Gastroesophageal sphincter (tissue), 3 donors: ENCODE measurements around the gene PRELID1.
"Not testable (repeated sequence)": the region's sequence is repeated elsewhere in the genome, so short reads cannot be mapped to it uniquely, and the experiment has no call there.

Source experiments
- CTCF ChIP-seq, 4 experiments: fragments of 200-600 bp in 2 of 4; fragments of 450-650 bp in 2 of 4; sonication (generic) in 1 of 4; IDR thresholded peaks; one replicate each; pipeline ENCODE4 v1.5.1; 2017 to 2019; ENCODE audit warnings: antibody characterized with exemption in 4 of 4, mild to moderate bottlenecking in 2 of 4, moderate library complexity in 2 of 4
- EP300 ChIP-seq: sonication (generic); formaldehyde crosslinking; IDR thresholded peaks from one replicate; pipeline ENCODE4 v1.6.1; 2017; ENCODE audit warnings: antibody characterized with exemption, mild to moderate bottlenecking

- not testable (repeated sequence) for TF ChIP-seq CTCF (IDR thresholded peaks at IDR 0.05); EP300
These were observed 44.9 kb upstream of the PRELID1 start for GRCh38 chr5:177258711-177259110.
